HepG2 (cell line): Measurements from ENCODE around the gene EHD4. TPM values are rescaled to one million over a fixed set of nuclear protein-coding genes. Genes with fewer than 3 reads are reported as not detected.

Experiments used
- ATAC-seq: fragments of 200-7000 bp; cut with Tn5 transposase; 3 replicates; pipeline ENCODE4 v1.9.1; 2020; ENCODE audit warnings: mild to moderate bottlenecking, moderate library complexity
- BruUV-seq: library from RNA; stranded (reverse); fragments of 400-500 nt; replicated peaks from 2 replicates; lab custom pipeline; 2021; lab: Mats Ljungman, UMichigan
- CTCF ChIA-PET: fragments of 300-600 bp; formaldehyde crosslinking; extraction: SDS; loops from one replicate; lab custom pipeline; 2021; ENCODE audit warnings: low total read pairs, inconsistent platforms, low intra/inter-chr PET ratio; lab: Yijun Ruan, JAX
- POLR2A ChIA-PET: fragments of 350-600 bp; sonication (Branson Sonifier 250); formaldehyde crosslinking; loops from one replicate; lab custom pipeline; 2020; ENCODE audit warnings: antibody characterized with exemption, inconsistent platforms; lab: Yijun Ruan, JAX
- DNase-seq: peaks from one replicate; pipeline ENCODE4 v3.0.0-alpha.2; 2015; ENCODE audit warnings: low spot score
- FAIRE-seq: peaks from 3 replicates; lab custom pipeline; 2011; peaks lifted over from hg19 to GRCh38; lab: Jason Lieb, UNC
- H2AFZ ChIP-seq: one replicate; pipeline ENCODE4 v1.6.1; 2011; ENCODE audit warnings: low read length, inconsistent platforms
- H3K27ac ChIP-seq: fragments of 300-600 bp; 3 replicates; pipeline ENCODE4 v1.8.0; 2011; ENCODE audit warnings: mixed run types, mild to moderate bottlenecking, mixed read lengths, low read length, inconsistent platforms; ENCODE audit not compliant: insufficient read depth; ENCODE audit errors: extremely low read length
- H3K27me3 ChIP-seq, 2 experiments: fragments of 200-600 bp in 1 of 2; 2 replicates in 1 of 2; 3 replicates in 1 of 2; pipeline versions ENCODE4 v1.6.0 to v1.8.0; 2011; ENCODE audit warnings: low read length in 2 of 2, mild to moderate bottlenecking in 2 of 2, moderate library complexity in 2 of 2, inconsistent platforms in 1 of 2; ENCODE audit not compliant: insufficient read depth in 2 of 2, control insufficient read depth in 1 of 2
- H3K36me3 ChIP-seq, 2 experiments: fragments of 200-600 bp in 1 of 2; replicated peaks in 1 of 2; 2 replicates in 1 of 2; 3 replicates in 1 of 2; pipeline versions ENCODE4 v1.5.1 to v1.8.0; 2011; ENCODE audit warnings: low read length in 2 of 2, inconsistent platforms in 1 of 2; ENCODE audit not compliant: insufficient read depth in 2 of 2, control insufficient read depth in 1 of 2
- H3K4me1 ChIP-seq: 2 replicates; pipeline ENCODE4 v1.5.1; 2012; ENCODE audit warnings: low read length, inconsistent platforms; ENCODE audit not compliant: insufficient read depth
- H3K4me2 ChIP-seq: 2 replicates; pipeline ENCODE4 v1.6.0; 2011; ENCODE audit warnings: low read depth, low read length, inconsistent platforms
- H3K4me3 ChIP-seq, 3 experiments: fragments of 200-600 bp in 1 of 3; sonication (generic), shearing (Covaris generic) in 1 of 3; replicated peaks in 1 of 3; 2 replicates each; pipeline ENCODE4 v1.5.1; 2011 to 2016; ENCODE audit warnings: low read length in 3 of 3, inconsistent platforms in 2 of 3, low read depth in 2 of 3, mild to moderate bottlenecking in 2 of 3, control low read depth in 1 of 3, mixed read lengths in 1 of 3; ENCODE audit not compliant: insufficient read depth in 1 of 3
- H3K79me2 ChIP-seq: one replicate; pipeline ENCODE4 v1.6.1; 2011; ENCODE audit warnings: low read length, inconsistent platforms; ENCODE audit not compliant: insufficient read depth
- H3K9ac ChIP-seq: 2 replicates; pipeline ENCODE4 v1.6.0; 2011; ENCODE audit warnings: mild to moderate bottlenecking, low read depth, low read length, inconsistent platforms; ENCODE audit not compliant: insufficient read depth
- H3K9me3 ChIP-seq: 2 replicates; pipeline ENCODE4 v1.5.1; 2012; ENCODE audit warnings: mild to moderate bottlenecking, low read length
- H4K20me1 ChIP-seq: 2 replicates; pipeline ENCODE4 v1.6.0; 2011; ENCODE audit warnings: inconsistent platforms, mild to moderate bottlenecking, low read length, moderate library complexity; ENCODE audit not compliant: insufficient read depth
- E2F2 ChIP-seq: sonication (generic); formaldehyde crosslinking; IDR thresholded peaks from 2 replicates; pipeline ENCODE4 v1.4.0; 2020; ENCODE audit warnings: missing genetic modification reagents, borderline replicate concordance
- ESRRA ChIP-seq: sonication (generic); formaldehyde crosslinking; IDR thresholded peaks from 2 replicates; pipeline ENCODE4 v1.5.1; 2020; ENCODE audit warnings: mild to moderate bottlenecking, low read depth, missing genetic modification reagents
- KMT2B ChIP-seq: IDR thresholded peaks from 2 replicates; pipeline ENCODE4 v1.6.1; 2016; ENCODE audit warnings: missing genetic modification reagents, missing compliant biosample characterization
- PHF20 ChIP-seq: sonication (generic); formaldehyde crosslinking; IDR thresholded peaks from 2 replicates; pipeline ENCODE4 v1.5.0; 2020; ENCODE audit warnings: mild to moderate bottlenecking, missing genetic modification reagents
- RORA ChIP-seq: sonication (generic); formaldehyde crosslinking; IDR thresholded peaks from 2 replicates; pipeline ENCODE4 v1.5.0; 2020; ENCODE audit warnings: mild to moderate bottlenecking, missing genetic modification reagents, moderate library complexity
- SMAD9 ChIP-seq: sonication (generic); formaldehyde crosslinking; IDR thresholded peaks from 2 replicates; pipeline ENCODE4 v1.5.1; 2020; ENCODE audit warnings: mild to moderate bottlenecking, missing genetic modification reagents
- SUZ12 ChIP-seq: fragments of 150-350 bp; IDR thresholded peaks from 2 replicates; pipeline ENCODE4 v1.6.1; 2014; ENCODE audit warnings: low read depth, low read length
- TBX3 ChIP-seq: fragments of 450-650 bp; IDR thresholded peaks from 2 replicates; pipeline ENCODE4 v1.6.1; 2017; ENCODE audit warnings: antibody characterized with exemption, mild to moderate bottlenecking, inconsistent platforms, borderline replicate concordance
- TCF12 ChIP-seq, 2 experiments: fragments of 450-650 bp in 1 of 2; sonication (generic) in 1 of 2; formaldehyde crosslinking in 1 of 2; IDR thresholded peaks; 2 replicates each; pipeline versions ENCODE4 v1.6.1 to v1.8.0; 2017 to 2022; ENCODE audit warnings: antibody characterized with exemption in 1 of 2, mild to moderate bottlenecking in 1 of 2, missing genetic modification reagents in 1 of 2, moderate library complexity in 1 of 2
- ZBTB42 ChIP-seq: sonication (generic); formaldehyde crosslinking; IDR thresholded peaks from 2 replicates; pipeline ENCODE4 v1.5.0; 2020; ENCODE audit warnings: mild to moderate bottlenecking, missing genetic modification reagents
- ZKSCAN1 ChIP-seq: fragments of 150-350 bp; IDR thresholded peaks from 2 replicates; pipeline ENCODE4 v1.6.1; 2014; ENCODE audit warnings: low read length
- ZNF101 ChIP-seq: sonication (generic); formaldehyde crosslinking; IDR thresholded peaks from 2 replicates; pipeline ENCODE4 v1.4.0; 2020; ENCODE audit warnings: mild to moderate bottlenecking, low read depth, missing genetic modification reagents, borderline replicate concordance
- ZNF362 ChIP-seq: sonication (generic); formaldehyde crosslinking; IDR thresholded peaks from 2 replicates; pipeline ENCODE4 v1.4.0; 2020; ENCODE audit warnings: missing genetic modification reagents, mild to moderate bottlenecking, borderline replicate concordance
- ZNF510 ChIP-seq: sonication (generic); formaldehyde crosslinking; IDR thresholded peaks from 2 replicates; pipeline ENCODE4 v1.4.0; 2020; ENCODE audit warnings: low read depth, mild to moderate bottlenecking, missing genetic modification reagents
- ZNF572 ChIP-seq: sonication (generic); formaldehyde crosslinking; IDR thresholded peaks from 2 replicates; pipeline ENCODE4 v1.5.1; 2020; ENCODE audit warnings: mild to moderate bottlenecking, missing genetic modification reagents
- ZNF800 ChIP-seq: sonication (generic); formaldehyde crosslinking; IDR thresholded peaks from 2 replicates; pipeline ENCODE4 v1.4.0; 2020; ENCODE audit warnings: missing genetic modification reagents
- WGBS: methylation state at CpG from one replicate; pipeline ENCODE4 v1.1.6; 2017; ENCODE audit warnings: low lambda C conversion rate; 5-methylcytosine and 5-hydroxymethylcytosine counted together
- in situ Hi-C: cut with HindIII; loops from 2 replicates; pipeline ENCODE4 v1.10.0; 2017; ENCODE audit warnings: low pct_unique_long_range_greater_than_20kb; ENCODE audit not compliant: extremely low pct_ligation_motif_present
- intact Hi-C: fragments of 100-400 bp; cut with micrococcal nuclease; formaldehyde crosslinking; loops from one replicate; pipeline ENCODE4 v1.10.0; 2022; ENCODE audit not compliant: unreplicated experiment
- polyA plus RNA-seq, 8 experiments: library from polyadenylated mRNA; depleted of rRNA in 3 of 8; stranded (reverse) in 7 of 8; unstranded in 1 of 8; fragments of >200 nt; fragmentation: Illumina TruSeq in 4 of 8; extraction: Trizol in 4 of 8; gene quantifications; 2 replicates each; pipeline versions ENCODE4 v1.2.1 to v1.2.3, GENCODE V29; 2011 to 2016; ENCODE audit warnings: low read depth in 4 of 8, missing spikeins in 1 of 8, mixed read lengths in 1 of 8; ENCODE audit not compliant: insufficient read depth in 1 of 8
- total RNA-seq, 5 experiments: library from RNA; depleted of rRNA; stranded (reverse); fragments of >200 nt; fragmentation: Illumina TruSeq; extraction: Trizol; gene quantifications; 2 replicates each; pipeline ENCODE4 v1.2.3, GENCODE V29; 2016; ENCODE audit warnings: low read depth in 1 of 5
- TF ChIP-seq, protein P1 (sequence below): sonication (generic); formaldehyde crosslinking; IDR thresholded peaks from 2 replicates; pipeline ENCODE4 v1.9.0; 2021; ENCODE audit warnings: missing genetic modification reagents, mild to moderate bottlenecking, borderline replicate concordance

EHD4 gene
- total and polyA plus RNA-seq, 2 of the 13 experiments (the other 11 are each of a cell fraction or from before 2014, with no cell fraction given): 3.1 to 4.8 TPM

- TF ChIP-seq TCF12 (IDR thresholded peaks at IDR 0.05): no peak
- TF ChIP-seq TCF12 (CRISPR knock-in tag; IDR thresholded peaks at IDR 0.05): no peak
- no peak for TF ChIP-seq KMT2B (CRISPR knock-in tag)
Observed at GRCh38 chr15:42002333-42002732, 30.0 kb upstream of the EHD4 start (continued).

DNA sequence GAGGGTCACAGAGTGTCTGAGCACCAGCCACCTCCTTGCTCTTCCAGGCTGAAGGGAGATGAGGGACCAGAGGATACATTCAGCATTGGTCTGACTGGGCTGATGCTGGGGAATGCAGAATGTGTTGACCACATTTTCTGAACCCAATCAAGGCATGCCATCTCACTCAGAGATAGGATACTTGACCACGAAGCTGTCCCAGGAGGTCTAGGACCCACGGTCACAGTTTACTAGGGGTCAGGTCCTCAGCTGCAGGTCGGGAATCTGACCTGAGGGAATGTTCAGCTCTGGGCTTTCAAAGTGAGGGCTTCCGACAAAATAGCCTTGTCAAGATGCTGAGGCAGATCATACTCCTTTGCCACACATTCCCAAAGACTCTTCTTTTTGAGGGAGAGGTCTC is 28.9 kb upstream of the EHD4 start:
- CTCF ChIA-PET: no interaction called here
- in situ Hi-C loops: no loop called here
- BruUV-seq: no TSS peak

More for the DNA sequence above, 28.9 kb upstream of the EHD4 start:
- TF ChIP-seq SMAD9: no peak
- TF ChIP-seq ZBTB42: no peak
- TF ChIP-seq ZNF572 (CRISPR knock-in tag): no peak
- TF ChIP-seq ZNF800 (CRISPR knock-in tag): no peak
- TF ChIP-seq ZNF510: no peak
- TF ChIP-seq ESRRA: no peak
- TF ChIP-seq SUZ12: no peak
- TF ChIP-seq TBX3: no peak
- TF ChIP-seq RORA (CRISPR knock-in tag): no peak
- no peak for TF ChIP-seq PHF20 (CRISPR knock-in tag)
- no peak for TF ChIP-seq E2F2 (CRISPR knock-in tag)
- TF ChIP-seq ZKSCAN1: no peak
- no peak for TF ChIP-seq ZNF101 (CRISPR knock-in tag)
- TF ChIP-seq, protein P1, sequence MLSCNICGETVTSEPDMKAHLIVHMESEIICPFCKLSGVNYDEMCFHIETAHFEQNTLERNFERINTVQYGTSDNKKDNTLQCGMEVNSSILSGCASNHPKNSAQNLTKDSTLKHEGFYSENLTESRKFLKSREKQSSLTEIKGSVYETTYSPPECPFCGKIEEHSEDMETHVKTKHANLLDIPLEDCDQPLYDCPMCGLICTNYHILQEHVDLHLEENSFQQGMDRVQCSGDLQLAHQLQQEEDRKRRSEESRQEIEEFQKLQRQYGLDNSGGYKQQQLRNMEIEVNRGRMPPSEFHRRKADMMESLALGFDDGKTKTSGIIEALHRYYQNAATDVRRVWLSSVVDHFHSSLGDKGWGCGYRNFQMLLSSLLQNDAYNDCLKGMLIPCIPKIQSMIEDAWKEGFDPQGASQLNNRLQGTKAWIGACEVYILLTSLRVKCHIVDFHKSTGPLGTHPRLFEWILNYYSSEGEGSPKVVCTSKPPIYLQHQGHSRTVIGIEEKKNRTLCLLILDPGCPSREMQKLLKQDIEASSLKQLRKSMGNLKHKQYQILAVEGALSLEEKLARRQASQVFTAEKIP (CRISPR knock-in tag): no peak
- TF ChIP-seq ZNF362 (CRISPR knock-in tag): no peak
- TF ChIP-seq, all 625 proteins: peak for 0
- no peak overlapping the region for H3K9ac ChIP-seq
- FAIRE-seq: no peak
- H3K27me3 ChIP-seq: peaks cover 3 to 38% of the 10 kb centered on the region in 2 experiments; a peak in 4 of 5 replicates
- peaks cover 9% of the 10 kb centered on the region; the same call in 1 of the 2 replicates for H3K4me1 ChIP-seq
- 57% methylated on average over 1 of the region's 4 CpGs for WGBS
- H3K4me2 ChIP-seq: no peak overlapping the region
- H3K79me2 ChIP-seq: no peaks in the 10 kb centered on the region
- H4K20me1 ChIP-seq: no peaks in the 10 kb centered on the region
- DNase-seq: no peak
- ATAC-seq: no peak
- intact Hi-C loops: no loop called here
- no peak overlapping the region for H2AFZ ChIP-seq
- no peaks in the 10 kb centered on the region for H3K9me3 ChIP-seq
- no peak overlapping the region for H3K27ac ChIP-seq
- H3K36me3 ChIP-seq: no peaks in the 10 kb centered on the region
- H3K4me3 ChIP-seq: no peak overlapping the region
- POLR2A ChIA-PET: no interaction called here
